ENCODE measurements around the gene BRSK2.

GRCh38 chr11:1409108-1409851 is 19.5 kb downstream of the BRSK2 start:
- no peak for TF ChIP-seq CTCF (IDR thresholded peaks at IDR 0.05)
- peak; percentile 88 to 96 (median 96) for TF ChIP-seq POLR2A (IDR thresholded peaks at IDR 0.05)
